GM23338 (cell line): ENCODE measurements around the gene SORL1. TPM values are rescaled to one million over a fixed set of nuclear protein-coding genes. Genes with fewer than 3 reads are reported as not detected.

Experiments
- ATAC-seq: fragments of 200-7000 bp; cut with Tn5 transposase; 3 replicates; pipeline ENCODE4 v1.9.1; 2020
- DNase-seq: peaks from one replicate; pipeline ENCODE4 v3.0.0-alpha.2; 2015; ENCODE audit warnings: low spot score
- H2AFZ ChIP-seq: fragments of 200-600 bp; sonication (generic); 2 replicates; pipeline ENCODE4 v1.8.0; 2016; ENCODE audit warnings: antibody characterized with exemption, mild to moderate bottlenecking, moderate library complexity
- H3F3A ChIP-seq: fragments of 200-600 bp; sonication (generic); replicated peaks from 2 replicates; pipeline ENCODE4 v1.8.0; 2017; ENCODE audit warnings: antibody characterized with exemption, mixed run types, low read depth
- H3K27ac ChIP-seq: fragments of 200-600 bp; sonication (generic); 2 replicates; pipeline ENCODE4 v1.6.1; 2016; ENCODE audit warnings: low read depth
- H3K27me3 ChIP-seq: fragments of 200-600 bp; sonication (generic); 2 replicates; pipeline ENCODE4 v1.8.0; 2016; ENCODE audit warnings: mild to moderate bottlenecking, mixed run types, moderate library complexity; ENCODE audit not compliant: insufficient read depth
- H3K36me3 ChIP-seq: fragments of 200-600 bp; sonication (generic); 2 replicates; pipeline ENCODE4 v1.8.0; 2016; ENCODE audit warnings: mild to moderate bottlenecking; ENCODE audit not compliant: insufficient read depth
- H3K4me1 ChIP-seq: fragments of 200-600 bp; sonication (generic); 2 replicates; pipeline ENCODE4 v1.8.0; 2016; ENCODE audit warnings: mild to moderate bottlenecking, moderate library complexity; ENCODE audit not compliant: insufficient read depth
- H3K4me2 ChIP-seq: fragments of 200-600 bp; sonication (generic); 2 replicates; pipeline ENCODE4 v1.7.1; 2017; ENCODE audit warnings: mixed run types
- H3K4me3 ChIP-seq: fragments of 200-600 bp; sonication (generic); 2 replicates; pipeline ENCODE4 v1.6.1; 2016; ENCODE audit warnings: mixed run types
- H3K79me2 ChIP-seq: fragments of 200-600 bp; sonication (generic); replicated peaks from 2 replicates; pipeline ENCODE4 v1.8.0; 2017; ENCODE audit warnings: mild to moderate bottlenecking; ENCODE audit not compliant: insufficient read depth
- H3K9me2 ChIP-seq: fragments of 200-600 bp; sonication (generic); 2 replicates; pipeline ENCODE4 v1.8.0; 2017; ENCODE audit not compliant: insufficient read depth
- H4K20me1 ChIP-seq: fragments of 200-600 bp; sonication (generic); replicated peaks from 2 replicates; pipeline ENCODE4 v1.8.0; 2017; ENCODE audit warnings: mild to moderate bottlenecking; ENCODE audit not compliant: insufficient read depth
- H3K27ac Mint-ChIP-seq: 2 replicates; pipeline ENCODE4 v1.8.0; 2020; ENCODE audit warnings: inconsistent platforms, mild to moderate bottlenecking, moderate library complexity, mixed read lengths
- H3K27me3 Mint-ChIP-seq: 3 replicates; pipeline ENCODE4 v1.8.0; 2022; ENCODE audit warnings: low read depth, mild to moderate bottlenecking, moderate library complexity, mixed read lengths, inconsistent platforms; ENCODE audit not compliant: insufficient read depth, poor library complexity
- H3K36me3 Mint-ChIP-seq: 3 replicates; pipeline ENCODE4 v1.8.0; 2021; ENCODE audit warnings: low read depth, mild to moderate bottlenecking, inconsistent platforms, moderate library complexity, mixed read lengths
- H3K4me1 Mint-ChIP-seq: 3 replicates; pipeline ENCODE4 v1.8.0; 2020; ENCODE audit warnings: mild to moderate bottlenecking, inconsistent platforms, mixed read lengths
- H3K4me3 Mint-ChIP-seq: 3 replicates; pipeline ENCODE4 v1.8.0; 2021; ENCODE audit warnings: moderate library complexity, mild to moderate bottlenecking, inconsistent platforms, mixed read lengths
- H3K9me3 Mint-ChIP-seq: 3 replicates; pipeline ENCODE4 v1.8.0; 2020; ENCODE audit warnings: moderate library complexity, mild to moderate bottlenecking, inconsistent platforms, mixed read lengths
- CREB1 ChIP-seq: fragments of 250-450 bp; sonication (Bioruptor Pico); IDR thresholded peaks from 2 replicates; pipeline ENCODE4 v1.5.0; 2020; ENCODE audit warnings: low read depth, mild to moderate bottlenecking, moderate library complexity
- NANOG ChIP-seq: IDR thresholded peaks from 2 replicates; pipeline ENCODE4 v1.6.1; 2016; ENCODE audit warnings: antibody characterized with exemption, borderline replicate concordance
- STAT1 ChIP-seq: IDR thresholded peaks from one replicate; pipeline ENCODE4 v1.6.1; 2016; ENCODE audit warnings: antibody characterized with exemption; ENCODE audit not compliant: unreplicated experiment
- ZNF331 ChIP-seq: fragments of 250-450 bp; sonication (Bioruptor Pico); IDR thresholded peaks from 2 replicates; pipeline ENCODE4 v1.5.0; 2020; ENCODE audit warnings: low read depth, mild to moderate bottlenecking, moderate library complexity
- polyA plus RNA-seq: library from polyadenylated mRNA; unstranded; fragments of >200 nt; fragmentation: Nextera tagmentation; extraction: Ambion mirVana; gene quantifications from 2 replicates; pipeline ENCODE4 v1.2.1, GENCODE V29; 2016
- total RNA-seq: library from RNA; depleted of rRNA; stranded (reverse); fragments of >200 nt; shearing (Covaris generic); gene quantifications from 2 replicates; pipeline ENCODE4 v1.2.3, GENCODE V29; 2014
- TF ChIP-seq, protein P1 (sequence below): IDR thresholded peaks from one replicate; pipeline ENCODE4 v1.6.1; 2018; ENCODE audit warnings: antibody characterized with exemption; ENCODE audit not compliant: unreplicated experiment
- TF ChIP-seq, protein P2 (sequence below), 2 experiments: fragments of 200-600 bp in 1 of 2; sonication (generic) in 1 of 2; conservative IDR thresholded peaks; 2 replicates each; pipeline versions ENCODE4 v1.5.1 to v1.6.1; 2016 to 2017; ENCODE audit warnings: antibody characterized with exemption in 2 of 2, low read depth in 2 of 2, mild to moderate bottlenecking in 2 of 2, moderate library complexity in 1 of 2
- TF ChIP-seq, protein P3 (sequence below): IDR thresholded peaks from 2 replicates; pipeline ENCODE4 v1.6.1; 2016; ENCODE audit warnings: antibody characterized with exemption
- TF ChIP-seq, protein P4 (sequence below): fragments of 250-450 bp; sonication (Bioruptor Pico); IDR thresholded peaks from 2 replicates; pipeline ENCODE4 v1.5.0; 2020; ENCODE audit warnings: mild to moderate bottlenecking, moderate library complexity

SORL1 gene
- total and polyA plus RNA-seq, 2 experiments from 2014 or later: 23.0 to 78.8 TPM

DNA sequence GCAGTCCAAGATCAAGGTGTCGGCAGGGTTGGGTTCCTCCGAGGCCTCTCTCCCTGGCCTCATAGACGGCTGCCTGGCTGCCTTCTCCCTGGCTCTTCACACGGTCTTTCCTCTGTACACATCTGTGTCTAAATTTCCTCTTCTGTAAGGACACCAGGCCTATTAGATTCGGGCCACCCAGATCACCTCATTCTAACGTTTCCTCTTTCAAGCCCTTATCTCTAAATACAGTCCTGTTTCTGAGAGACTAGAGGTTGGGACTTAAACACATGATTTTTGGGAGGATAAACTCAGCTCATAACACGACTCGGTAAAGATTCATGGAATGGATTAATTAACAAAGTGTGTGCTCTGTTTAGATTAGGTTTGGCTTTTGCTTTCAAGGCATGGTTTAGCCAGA is 136.6 kb downstream of the SORL1 start:
- ATAC-seq: no peak
- H3F3A ChIP-seq: 0 out of 2 replicates have a peak, but pooled peaks cover 8% of the 10 kb centered on the region
- peaks cover 78% of the 10 kb centered on the region for H3K36me3 Mint-ChIP-seq

More for the DNA sequence above, 136.6 kb downstream of the SORL1 start:
- Mint-ChIP-seq H3K27ac (no peak overlapping the region; the same call in 1 of the 2 replicates), H3K4me3 (no peak overlapping the region), H3K9me3 (no peaks in the 10 kb centered on the region), H3K27me3 (peaks cover 3% of the 10 kb centered on the region), H3K4me1 (peaks cover 6% of the 10 kb centered on the region; the same call in 2 of the 3 replicates)
- Histone ChIP-seq H2AFZ (no peak overlapping the region), H4K20me1 (peaks cover 3% of the 10 kb centered on the region), H3K79me2 (no peaks in the 10 kb centered on the region), H3K27me3 (no peaks in the 10 kb centered on the region), H3K36me3 (peaks cover 50% of the 10 kb centered on the region), H3K4me1 (no peaks in the 10 kb centered on the region), H3K27ac (0 out of 2 replicates have a peak overlapping the region, but pooled peaks have one; percentile 26), H3K9me2 (no peaks in the 10 kb centered on the region), H3K4me3 (no peak overlapping the region), H3K4me2 (no peak overlapping the region)
- TF ChIP-seq ZNF331 (CRISPR knock-in tag) (no peak), NANOG (no peak), STAT1 (no peak), CREB1 (CRISPR knock-in tag) (no peak)
- TF ChIP-seq, protein P1, sequence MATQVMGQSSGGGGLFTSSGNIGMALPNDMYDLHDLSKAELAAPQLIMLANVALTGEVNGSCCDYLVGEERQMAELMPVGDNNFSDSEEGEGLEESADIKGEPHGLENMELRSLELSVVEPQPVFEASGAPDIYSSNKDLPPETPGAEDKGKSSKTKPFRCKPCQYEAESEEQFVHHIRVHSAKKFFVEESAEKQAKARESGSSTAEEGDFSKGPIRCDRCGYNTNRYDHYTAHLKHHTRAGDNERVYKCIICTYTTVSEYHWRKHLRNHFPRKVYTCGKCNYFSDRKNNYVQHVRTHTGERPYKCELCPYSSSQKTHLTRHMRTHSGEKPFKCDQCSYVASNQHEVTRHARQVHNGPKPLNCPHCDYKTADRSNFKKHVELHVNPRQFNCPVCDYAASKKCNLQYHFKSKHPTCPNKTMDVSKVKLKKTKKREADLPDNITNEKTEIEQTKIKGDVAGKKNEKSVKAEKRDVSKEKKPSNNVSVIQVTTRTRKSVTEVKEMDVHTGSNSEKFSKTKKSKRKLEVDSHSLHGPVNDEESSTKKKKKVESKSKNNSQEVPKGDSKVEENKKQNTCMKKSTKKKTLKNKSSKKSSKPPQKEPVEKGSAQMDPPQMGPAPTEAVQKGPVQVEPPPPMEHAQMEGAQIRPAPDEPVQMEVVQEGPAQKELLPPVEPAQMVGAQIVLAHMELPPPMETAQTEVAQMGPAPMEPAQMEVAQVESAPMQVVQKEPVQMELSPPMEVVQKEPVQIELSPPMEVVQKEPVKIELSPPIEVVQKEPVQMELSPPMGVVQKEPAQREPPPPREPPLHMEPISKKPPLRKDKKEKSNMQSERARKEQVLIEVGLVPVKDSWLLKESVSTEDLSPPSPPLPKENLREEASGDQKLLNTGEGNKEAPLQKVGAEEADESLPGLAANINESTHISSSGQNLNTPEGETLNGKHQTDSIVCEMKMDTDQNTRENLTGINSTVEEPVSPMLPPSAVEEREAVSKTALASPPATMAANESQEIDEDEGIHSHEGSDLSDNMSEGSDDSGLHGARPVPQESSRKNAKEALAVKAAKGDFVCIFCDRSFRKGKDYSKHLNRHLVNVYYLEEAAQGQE: no peak
- TF ChIP-seq, protein P2, sequence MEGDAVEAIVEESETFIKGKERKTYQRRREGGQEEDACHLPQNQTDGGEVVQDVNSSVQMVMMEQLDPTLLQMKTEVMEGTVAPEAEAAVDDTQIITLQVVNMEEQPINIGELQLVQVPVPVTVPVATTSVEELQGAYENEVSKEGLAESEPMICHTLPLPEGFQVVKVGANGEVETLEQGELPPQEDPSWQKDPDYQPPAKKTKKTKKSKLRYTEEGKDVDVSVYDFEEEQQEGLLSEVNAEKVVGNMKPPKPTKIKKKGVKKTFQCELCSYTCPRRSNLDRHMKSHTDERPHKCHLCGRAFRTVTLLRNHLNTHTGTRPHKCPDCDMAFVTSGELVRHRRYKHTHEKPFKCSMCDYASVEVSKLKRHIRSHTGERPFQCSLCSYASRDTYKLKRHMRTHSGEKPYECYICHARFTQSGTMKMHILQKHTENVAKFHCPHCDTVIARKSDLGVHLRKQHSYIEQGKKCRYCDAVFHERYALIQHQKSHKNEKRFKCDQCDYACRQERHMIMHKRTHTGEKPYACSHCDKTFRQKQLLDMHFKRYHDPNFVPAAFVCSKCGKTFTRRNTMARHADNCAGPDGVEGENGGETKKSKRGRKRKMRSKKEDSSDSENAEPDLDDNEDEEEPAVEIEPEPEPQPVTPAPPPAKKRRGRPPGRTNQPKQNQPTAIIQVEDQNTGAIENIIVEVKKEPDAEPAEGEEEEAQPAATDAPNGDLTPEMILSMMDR (conservative IDR thresholded peaks at IDR 0.05; ENCODE audit: low read depth in 2 of 2): no peak
- TF ChIP-seq, protein P3, sequence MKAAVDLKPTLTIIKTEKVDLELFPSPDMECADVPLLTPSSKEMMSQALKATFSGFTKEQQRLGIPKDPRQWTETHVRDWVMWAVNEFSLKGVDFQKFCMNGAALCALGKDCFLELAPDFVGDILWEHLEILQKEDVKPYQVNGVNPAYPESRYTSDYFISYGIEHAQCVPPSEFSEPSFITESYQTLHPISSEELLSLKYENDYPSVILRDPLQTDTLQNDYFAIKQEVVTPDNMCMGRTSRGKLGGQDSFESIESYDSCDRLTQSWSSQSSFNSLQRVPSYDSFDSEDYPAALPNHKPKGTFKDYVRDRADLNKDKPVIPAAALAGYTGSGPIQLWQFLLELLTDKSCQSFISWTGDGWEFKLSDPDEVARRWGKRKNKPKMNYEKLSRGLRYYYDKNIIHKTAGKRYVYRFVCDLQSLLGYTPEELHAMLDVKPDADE: no peak
- TF ChIP-seq, protein P4, sequence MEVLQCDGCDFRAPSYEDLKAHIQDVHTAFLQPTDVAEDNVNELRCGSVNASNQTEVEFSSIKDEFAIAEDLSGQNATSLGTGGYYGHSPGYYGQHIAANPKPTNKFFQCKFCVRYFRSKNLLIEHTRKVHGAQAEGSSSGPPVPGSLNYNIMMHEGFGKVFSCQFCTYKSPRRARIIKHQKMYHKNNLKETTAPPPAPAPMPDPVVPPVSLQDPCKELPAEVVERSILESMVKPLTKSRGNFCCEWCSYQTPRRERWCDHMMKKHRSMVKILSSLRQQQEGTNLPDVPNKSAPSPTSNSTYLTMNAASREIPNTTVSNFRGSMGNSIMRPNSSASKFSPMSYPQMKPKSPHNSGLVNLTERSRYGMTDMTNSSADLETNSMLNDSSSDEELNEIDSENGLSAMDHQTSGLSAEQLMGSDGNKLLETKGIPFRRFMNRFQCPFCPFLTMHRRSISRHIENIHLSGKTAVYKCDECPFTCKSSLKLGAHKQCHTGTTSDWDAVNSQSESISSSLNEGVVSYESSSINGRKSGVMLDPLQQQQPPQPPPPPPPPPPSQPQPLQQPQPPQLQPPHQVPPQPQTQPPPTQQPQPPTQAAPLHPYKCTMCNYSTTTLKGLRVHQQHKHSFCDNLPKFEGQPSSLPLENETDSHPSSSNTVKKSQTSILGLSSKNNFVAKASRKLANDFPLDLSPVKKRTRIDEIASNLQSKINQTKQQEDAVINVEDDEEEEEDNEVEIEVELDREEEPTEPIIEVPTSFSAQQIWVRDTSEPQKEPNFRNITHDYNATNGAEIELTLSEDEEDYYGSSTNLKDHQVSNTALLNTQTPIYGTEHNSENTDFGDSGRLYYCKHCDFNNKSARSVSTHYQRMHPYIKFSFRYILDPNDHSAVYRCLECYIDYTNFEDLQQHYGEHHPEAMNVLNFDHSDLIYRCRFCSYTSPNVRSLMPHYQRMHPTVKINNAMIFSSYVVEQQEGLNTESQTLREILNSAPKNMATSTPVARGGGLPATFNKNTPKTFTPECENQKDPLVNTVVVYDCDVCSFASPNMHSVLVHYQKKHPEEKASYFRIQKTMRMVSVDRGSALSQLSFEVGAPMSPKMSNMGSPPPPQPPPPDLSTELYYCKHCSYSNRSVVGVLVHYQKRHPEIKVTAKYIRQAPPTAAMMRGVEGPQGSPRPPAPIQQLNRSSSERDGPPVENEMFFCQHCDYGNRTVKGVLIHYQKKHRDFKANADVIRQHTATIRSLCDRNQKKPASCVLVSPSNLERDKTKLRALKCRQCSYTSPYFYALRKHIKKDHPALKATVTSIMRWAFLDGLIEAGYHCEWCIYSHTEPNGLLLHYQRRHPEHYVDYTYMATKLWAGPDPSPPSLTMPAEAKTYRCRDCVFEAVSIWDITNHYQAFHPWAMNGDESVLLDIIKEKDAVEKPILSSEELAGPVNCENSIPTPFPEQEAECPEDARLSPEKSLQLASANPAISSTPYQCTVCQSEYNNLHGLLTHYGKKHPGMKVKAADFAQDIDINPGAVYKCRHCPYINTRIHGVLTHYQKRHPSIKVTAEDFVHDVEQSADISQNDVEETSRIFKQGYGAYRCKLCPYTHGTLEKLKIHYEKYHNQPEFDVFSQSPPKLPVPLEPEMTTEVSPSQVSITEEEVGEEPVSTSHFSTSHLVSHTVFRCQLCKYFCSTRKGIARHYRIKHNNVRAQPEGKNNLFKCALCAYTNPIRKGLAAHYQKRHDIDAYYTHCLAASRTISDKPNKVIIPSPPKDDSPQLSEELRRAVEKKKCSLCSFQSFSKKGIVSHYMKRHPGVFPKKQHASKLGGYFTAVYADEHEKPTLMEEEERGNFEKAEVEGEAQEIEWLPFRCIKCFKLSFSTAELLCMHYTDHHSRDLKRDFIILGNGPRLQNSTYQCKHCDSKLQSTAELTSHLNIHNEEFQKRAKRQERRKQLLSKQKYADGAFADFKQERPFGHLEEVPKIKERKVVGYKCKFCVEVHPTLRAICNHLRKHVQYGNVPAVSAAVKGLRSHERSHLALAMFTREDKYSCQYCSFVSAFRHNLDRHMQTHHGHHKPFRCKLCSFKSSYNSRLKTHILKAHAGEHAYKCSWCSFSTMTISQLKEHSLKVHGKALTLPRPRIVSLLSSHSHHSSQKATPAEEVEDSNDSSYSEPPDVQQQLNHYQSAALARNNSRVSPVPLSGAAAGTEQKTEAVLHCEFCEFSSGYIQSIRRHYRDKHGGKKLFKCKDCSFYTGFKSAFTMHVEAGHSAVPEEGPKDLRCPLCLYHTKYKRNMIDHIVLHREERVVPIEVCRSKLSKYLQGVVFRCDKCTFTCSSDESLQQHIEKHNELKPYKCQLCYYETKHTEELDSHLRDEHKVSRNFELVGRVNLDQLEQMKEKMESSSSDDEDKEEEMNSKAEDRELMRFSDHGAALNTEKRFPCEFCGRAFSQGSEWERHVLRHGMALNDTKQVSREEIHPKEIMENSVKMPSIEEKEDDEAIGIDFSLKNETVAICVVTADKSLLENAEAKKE: no peak
- DNase-seq: no peak
